ENCODE measurements around the gene ERBIN.

- TF ChIP-seq CTCF (IDR thresholded peaks at IDR 0.05) (no peak), POLR2A (IDR thresholded peaks at IDR 0.05) (no peak)
Observed at GRCh38 chr5:65951330-65951729, 25.0 kb downstream of the ERBIN start.
